Measurements from ENCODE around the gene DNAJC17.

DNA sequence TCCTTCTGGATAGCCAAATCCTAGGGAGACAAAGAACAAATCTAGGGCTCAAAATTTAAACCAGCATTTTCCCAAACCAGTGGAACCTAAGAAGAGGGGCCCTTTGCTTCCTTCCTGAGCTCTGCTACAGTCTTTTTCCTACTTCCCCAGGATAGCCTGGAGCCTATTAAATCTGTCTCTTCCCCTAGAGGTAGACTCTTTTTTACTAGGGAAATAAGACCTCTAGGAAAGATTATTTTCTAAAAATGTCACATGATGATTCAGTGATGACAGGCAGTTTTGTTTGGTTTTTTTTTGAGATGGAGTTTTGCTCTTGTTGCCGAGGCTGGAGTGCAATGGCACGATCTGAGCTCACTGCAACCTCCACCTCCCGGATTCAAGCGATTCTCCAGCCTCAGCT lies 70.7 kb downstream of the DNAJC17 start:
- no peak for TF ChIP-seq CTCF (IDR thresholded peaks at IDR 0.05; ENCODE audit: insufficient read depth, low read length, poor library complexity, severe bottlenecking)
- no peak for TF ChIP-seq EZH2phosphoT487 (conservative IDR thresholded peaks at IDR 0.05; ENCODE audit: low read length)
